IMR-90 (cell line): ENCODE results near the gene KAT14. TPM values are rescaled to one million over a fixed set of nuclear protein-coding genes. Genes with fewer than 3 reads are reported as not detected.

Experiments used
- ATAC-seq: fragments of 200-7000 bp; cut with Tn5 transposase; 2 replicates; pipeline ENCODE4 v1.9.1; 2020; ENCODE audit warnings: low read depth, mild to moderate bottlenecking, moderate library complexity
- BruUV-seq: library from RNA; stranded (reverse); fragments of 400-500 nt; replicated peaks from 2 replicates; lab custom pipeline; 2021; lab: Mats Ljungman, UMichigan
- CTCF ChIA-PET: fragments of 300-600 bp; formaldehyde crosslinking; extraction: SDS; loops from one replicate; lab custom pipeline; 2021; ENCODE audit warnings: antibody characterized with exemption; lab: Yijun Ruan, JAX
- POLR2A ChIA-PET: fragments of 300-600 bp; sonication (Branson Sonifier 250); formaldehyde crosslinking; loops from one replicate; lab custom pipeline; 2022; ENCODE audit warnings: antibody characterized with exemption; ENCODE audit not compliant: unreplicated experiment; lab: Charles Lee
- DNase-seq: peaks from one replicate; pipeline ENCODE4 v3.0.0; 2013
- H2AFZ ChIP-seq: replicated peaks from 2 replicates; pipeline ENCODE3; 2013; ENCODE audit warnings: low read length, mild to moderate bottlenecking; ENCODE audit not compliant: poor library complexity
- H2AK5ac ChIP-seq: 2 replicates; pipeline ENCODE4 v1.6.1; 2013; ENCODE audit warnings: low read depth, low read length, inconsistent platforms
- H2AK9ac ChIP-seq: replicated peaks from 2 replicates; pipeline ENCODE3; 2013; ENCODE audit warnings: mild to moderate bottlenecking, low read depth, low read length, moderate library complexity; ENCODE audit not compliant: poor library complexity
- H2BK120ac ChIP-seq: 2 replicates; pipeline ENCODE4 v1.6.1; 2013; ENCODE audit warnings: low read depth, low read length, inconsistent platforms
- H2BK15ac ChIP-seq: 3 replicates; pipeline ENCODE4 v1.6.1; 2013; ENCODE audit warnings: low read depth, low read length, inconsistent platforms
- H2BK20ac ChIP-seq: 2 replicates; pipeline ENCODE4 v1.6.1; 2013; ENCODE audit warnings: low read depth, mild to moderate bottlenecking, inconsistent platforms, low read length, moderate library complexity
- H2BK5ac ChIP-seq: 2 replicates; pipeline ENCODE4 v1.6.1; 2013; ENCODE audit warnings: mild to moderate bottlenecking, low read depth, low read length, inconsistent platforms; ENCODE audit not compliant: poor library complexity, severe bottlenecking
- H3K14ac ChIP-seq: replicated peaks from 2 replicates; pipeline ENCODE4 v1.6.1; 2013; ENCODE audit warnings: low read depth, low read length, inconsistent platforms
- H3K18ac ChIP-seq: 2 replicates; pipeline ENCODE4 v1.6.1; 2013; ENCODE audit warnings: low read depth, low read length, control low read depth
- H3K23ac ChIP-seq: 2 replicates; pipeline ENCODE4 v1.6.1; 2013; ENCODE audit warnings: low read depth, low read length, inconsistent platforms
- H3K27ac ChIP-seq: 2 replicates; pipeline ENCODE4 v1.5.1; 2013; ENCODE audit warnings: mild to moderate bottlenecking, control low read depth, low read length; ENCODE audit not compliant: insufficient read depth
- H3K27me3 ChIP-seq: 2 replicates; pipeline ENCODE4 v1.6.1; 2013; ENCODE audit warnings: low read length; ENCODE audit not compliant: control insufficient read depth, insufficient read depth
- H3K36me3 ChIP-seq: 2 replicates; pipeline ENCODE4 v1.6.1; 2013; ENCODE audit warnings: low read length, mixed read lengths; ENCODE audit not compliant: control insufficient read depth, insufficient read depth
- H3K4ac ChIP-seq: 2 replicates; pipeline ENCODE4 v1.6.1; 2013; ENCODE audit warnings: low read depth, low read length, inconsistent platforms
- H3K4me1 ChIP-seq: 2 replicates; pipeline ENCODE4 v1.6.1; 2013; ENCODE audit warnings: low read length, mixed read lengths; ENCODE audit not compliant: control insufficient read depth, insufficient read depth
- H3K4me2 ChIP-seq: 2 replicates; pipeline ENCODE4 v1.6.1; 2013; ENCODE audit warnings: low read depth, mild to moderate bottlenecking, control low read depth, low read length, moderate library complexity
- H3K4me3 ChIP-seq: 2 replicates; pipeline ENCODE4 v1.5.1; 2013; ENCODE audit warnings: low read depth, mild to moderate bottlenecking, control low read depth, low read length, moderate library complexity; ENCODE audit not compliant: insufficient read depth
- H3K56ac ChIP-seq: 2 replicates; pipeline ENCODE4 v1.6.1; 2013; ENCODE audit warnings: low read length, inconsistent platforms; ENCODE audit not compliant: insufficient read depth; ENCODE audit errors: extremely low read depth
- H3K79me1 ChIP-seq, 2 experiments: 2 replicates each; pipeline ENCODE4 v1.6.1; 2013; ENCODE audit warnings: low read length in 2 of 2, inconsistent platforms in 1 of 2, low read depth in 1 of 2
- H3K9ac ChIP-seq: 2 replicates; pipeline ENCODE4 v1.6.1; 2013; ENCODE audit warnings: low read depth, low read length, control low read depth
- H3K9me1 ChIP-seq: 2 replicates; pipeline ENCODE4 v1.6.1; 2013; ENCODE audit warnings: low read length, inconsistent platforms; ENCODE audit not compliant: insufficient read depth
- H3K9me3 ChIP-seq: 2 replicates; pipeline ENCODE4 v1.6.1; 2013; ENCODE audit warnings: low read length; ENCODE audit not compliant: control insufficient read depth, insufficient read depth
- H4K20me1 ChIP-seq: 2 replicates; pipeline ENCODE4 v1.6.1; 2013; ENCODE audit warnings: low read length, inconsistent platforms; ENCODE audit not compliant: insufficient read depth
- H4K5ac ChIP-seq: 2 replicates; pipeline ENCODE4 v1.6.1; 2013; ENCODE audit warnings: mild to moderate bottlenecking, low read depth, low read length, control low read depth
- H4K8ac ChIP-seq, 2 experiments: 2 replicates each; pipeline ENCODE4 v1.6.1; 2013; ENCODE audit warnings: low read depth in 2 of 2, low read length in 2 of 2, control low read depth in 1 of 2, inconsistent platforms in 1 of 2
- H4K91ac ChIP-seq: 2 replicates; pipeline ENCODE4 v1.6.1; 2013; ENCODE audit warnings: low read depth, low read length, inconsistent platforms; ENCODE audit not compliant: insufficient read depth
- MAZ ChIP-seq: IDR thresholded peaks from 2 replicates; pipeline ENCODE4 v1.6.1; 2012; ENCODE audit warnings: low read depth, mild to moderate bottlenecking, low read length, improper control_type of control experiment, moderate library complexity, borderline replicate concordance
- WGBS, 2 experiments: methylation state at CpG; one replicate each; pipeline versions ENCODE4 v1.1.5 to v1.1.7; 2013; ENCODE audit warnings: missing lambda C conversion rate in 2 of 2; ENCODE audit not compliant: insufficient read length in 1 of 2; ENCODE audit errors: extremely low coverage in 2 of 2; 5-methylcytosine and 5-hydroxymethylcytosine counted together
- dilution Hi-C: fragments of 300-500 bp; cut with HindIII; formaldehyde crosslinking; loops from one replicate; pipeline ENCODE4 v1.14.3; 2018; ENCODE audit warnings: low sequenced_read_pairs; ENCODE audit not compliant: unreplicated experiment
- in situ Hi-C: fragments of 300-500 bp; cut with MboI; formaldehyde crosslinking; loops from 3 replicates; pipeline ENCODE4 v1.14.3; 2019; ENCODE audit warnings: low sequenced_read_pairs, inconsistent platforms, mixed read lengths
- intact Hi-C: fragments of 100-400 bp; cut with micrococcal nuclease; formaldehyde crosslinking; loops from 2 replicates; pipeline ENCODE4 v1.10.0; 2022
- polyA plus RNA-seq, 3 experiments: library from polyadenylated mRNA; depleted of rRNA; stranded (reverse); fragments of >200 nt; gene quantifications; 2 replicates each; pipeline ENCODE4 v1.2.3, GENCODE V29; 2012; ENCODE audit warnings: low replicate concordance in 1 of 3
- total RNA-seq: library from RNA; depleted of rRNA; stranded (reverse); fragments of >200 nt; gene quantifications from 2 replicates; pipeline ENCODE4 v1.2.3, GENCODE V29; 2012

Gene KAT14
- total and polyA plus RNA-seq, 2 of the 4 experiments (the other 2 are of a cell fraction), result 6.7 to 12.4 TPM

- no peak overlapping the region for H3K56ac ChIP-seq
- in situ Hi-C loops, result loop anchor here (25.0 kb wide), 1 partner anchor 507 kb away; no protein-coding TSS in a partner anchor
- CTCF ChIA-PET, result no interaction called here
- no TSS peak for BruUV-seq
- H2AK5ac ChIP-seq, result no peak overlapping the region
- H3K9ac ChIP-seq, result no peak overlapping the region
- POLR2A ChIA-PET, result no interaction called here
- H4K8ac ChIP-seq, result no peak overlapping the region
- no peak overlapping the region for H2AFZ ChIP-seq
- no peak overlapping the region for H2BK120ac ChIP-seq
- peaks cover 3% of the 10 kb centered on the region; the same call in 1 of the 2 replicates for H4K20me1 ChIP-seq
- no peak overlapping the region for H2BK15ac ChIP-seq
- H3K4me3 ChIP-seq, result no peak overlapping the region
- WGBS, 2 experiments, result no CpG with 5 or more reads among the region's 1 CpG
- no peak overlapping the region for H3K18ac ChIP-seq
- dilution Hi-C loops, result no loop called here
- H3K27ac ChIP-seq, result no peak overlapping the region
- no peak overlapping the region for H2BK5ac ChIP-seq
- no peak overlapping the region for H3K4ac ChIP-seq
- H3K23ac ChIP-seq, result no peak overlapping the region
- H3K9me1 ChIP-seq, result peaks cover 8% of the 10 kb centered on the region
- H3K36me3 ChIP-seq, result peaks cover 8% of the 10 kb centered on the region
- H3K79me1 ChIP-seq, result peaks cover 9 to 14% of the 10 kb centered on the region in 2 experiments
- H4K91ac ChIP-seq, result no peak overlapping the region
- H3K14ac ChIP-seq, result no peak overlapping the region
- H2AK9ac ChIP-seq, result no peak overlapping the region
- intact Hi-C loops, result loop anchor here (2.0 kb wide), 1 partner anchor 20 kb away; no protein-coding TSS in a partner anchor
- no peaks in the 10 kb centered on the region for H3K4me1 ChIP-seq
- no peak overlapping the region for H3K4me2 ChIP-seq
- H3K27me3 ChIP-seq, result no peaks in the 10 kb centered on the region
- DNase-seq (no peak), ATAC-seq (no peak)
- no peak for TF ChIP-seq MAZ
- H4K5ac ChIP-seq, result no peak overlapping the region
- no peaks in the 10 kb centered on the region for H3K9me3 ChIP-seq
- no peak overlapping the region for H2BK20ac ChIP-seq
Measured at GRCh38 chr20:18144541-18145099, 7.0 kb downstream of the KAT14 start.
